ENCODE measurements around the gene PRRT4. TPM values are rescaled to one million over a fixed set of nuclear protein-coding genes. Genes with fewer than 3 reads are reported as not detected.
A peak's percentile ranks its signal among the peaks of the same experiment; 100 is the strongest.

PRRT4 gene
- total and polyA plus RNA-seq, 2 of the 13 experiments (the other 11 are each of a cell fraction or from before 2014, with no cell fraction given), result not detected

- TF ChIP-seq ATRX (CRISPR knock-in tag; IDR thresholded peaks at IDR 0.05; ENCODE audit: borderline replicate concordance), result no peak
- TF ChIP-seq CCAR2 (optimal IDR thresholded peaks at IDR 0.05; ENCODE audit: low read depth, low read length), result no peak
- peak; percentile 84 for TF ChIP-seq ZNF407 (CRISPR knock-in tag; IDR thresholded peaks at IDR 0.05; ENCODE audit: not compliant biosample characterization)
- TF ChIP-seq ZNF337 (CRISPR knock-in tag; IDR thresholded peaks at IDR 0.05; ENCODE audit: borderline replicate concordance, low read depth), result 0 out of 2 replicates have a peak, but pooled peaks have one; percentile 76
- TF ChIP-seq JUND (CRISPR knock-in tag; IDR thresholded peaks at IDR 0.05), result no peak
- no peak for TF ChIP-seq HIC2 (CRISPR knock-in tag; IDR thresholded peaks at IDR 0.05; ENCODE audit: low read depth)
- no peak for TF ChIP-seq ZNF563 (CRISPR knock-in tag; IDR thresholded peaks at IDR 0.05)
- TF ChIP-seq DBP (CRISPR knock-in tag; IDR thresholded peaks at IDR 0.05; ENCODE audit: not compliant biosample characterization), result no peak
- no peak for TF ChIP-seq ZNF639 (CRISPR knock-in tag; conservative IDR thresholded peaks at IDR 0.05)
- no peak for TF ChIP-seq CREB1 (IDR thresholded peaks at IDR 0.05)
- no peak for TF ChIP-seq CREB1 (CRISPR knock-in tag; IDR thresholded peaks at IDR 0.05)
- TF ChIP-seq ATF2 (CRISPR knock-in tag; IDR thresholded peaks at IDR 0.05), result no peak
- no peak for TF ChIP-seq TEF (CRISPR knock-in tag; IDR thresholded peaks at IDR 0.05)
Measured at GRCh38 chr7:128408709-128409595, 47.5 kb upstream of the PRRT4 start (continued).

Data from HepG2 (cell line).